Measurements from ENCODE around the gene ZBTB8A. TPM values are rescaled to one million over a fixed set of nuclear protein-coding genes. Genes with fewer than 3 reads are reported as not detected.
A peak's percentile ranks its signal among the peaks of the same experiment; 100 is the strongest.
"Not testable (repeated sequence)": the region's sequence is repeated elsewhere in the genome, so short reads cannot be mapped to it uniquely, and the experiment has no call there.

ZBTB8A gene
- total RNA-seq, 1 donor from 2014 or later = 2.8 TPM

GRCh38 chr1:32618673-32619221 is 79.5 kb downstream of the ZBTB8A start:
- ATAC-seq = no peak
- no peak for DNase-seq (ENCODE audit: low spot score)

GRCh38 chr1:32619701-32620485 is 80.7 kb downstream of the ZBTB8A start:
- DNase-seq (ENCODE audit: low spot score) (no peak), ATAC-seq (no peak)

- ATAC-seq (no peak), DNase-seq (ENCODE audit: low spot score) (no peak)
These were observed 83.0 kb downstream of the ZBTB8A start for GRCh38 chr1:32622205-32622604.

DNA sequence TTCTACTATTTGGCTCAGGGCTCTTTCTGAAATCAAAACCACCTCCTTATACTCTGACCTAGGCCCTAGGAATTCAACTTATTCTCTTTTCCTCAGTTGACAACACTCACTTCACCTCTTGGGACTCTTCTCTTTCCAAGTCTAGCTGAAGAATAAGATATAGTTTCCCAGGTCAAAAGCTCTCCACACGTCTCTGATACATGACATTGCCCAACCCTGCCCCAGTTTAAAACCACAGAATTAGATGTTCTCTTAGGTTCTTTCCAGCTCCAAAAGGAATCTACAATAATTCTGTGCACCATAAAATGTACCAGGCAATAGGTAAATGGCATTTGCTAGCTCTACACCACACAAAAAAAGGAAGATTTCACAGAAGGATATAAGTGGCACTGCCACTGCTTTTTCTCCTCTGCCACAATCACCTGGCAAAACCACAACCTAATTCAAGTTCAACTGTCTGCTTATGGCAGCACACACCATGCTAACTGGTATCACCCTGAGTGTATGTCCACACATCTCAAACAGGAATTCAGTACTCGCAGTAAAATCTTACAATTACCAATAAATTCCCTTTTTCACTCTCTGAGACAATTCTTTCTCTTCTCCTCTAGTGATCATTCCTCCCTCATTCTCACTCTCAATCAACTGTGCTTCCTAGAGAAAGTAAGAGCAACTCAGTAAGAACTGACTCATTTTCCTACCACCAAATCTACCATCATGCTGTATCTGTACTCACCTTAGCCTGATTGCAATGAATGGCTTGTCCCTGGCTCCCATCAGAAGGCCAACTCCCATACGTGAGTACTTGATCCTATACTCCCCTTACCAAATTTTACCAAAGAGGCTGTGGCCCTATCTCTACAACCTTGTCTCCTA is 83.8 kb downstream of the ZBTB8A start:
- no peak for DNase-seq (ENCODE audit: low spot score)
- no peak for ATAC-seq

DNA sequence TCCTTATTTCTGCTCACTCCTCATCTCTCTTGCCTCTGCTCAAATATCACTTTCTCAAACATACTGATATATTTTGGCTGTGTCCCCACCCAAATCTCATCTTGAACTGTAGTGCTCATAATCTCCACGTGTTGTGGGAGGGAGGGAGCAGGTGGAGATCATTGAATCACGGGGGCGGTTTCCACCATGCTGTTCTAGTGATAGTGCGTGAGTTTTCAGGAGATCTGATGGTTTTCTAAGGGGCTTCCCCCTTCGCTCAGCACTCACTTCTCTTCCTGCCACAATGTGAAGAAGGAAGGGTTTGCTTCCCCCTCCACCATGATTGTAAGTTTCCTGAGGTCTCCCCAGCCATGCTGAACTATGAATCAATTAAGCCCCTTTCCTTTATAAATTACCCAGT is 84.5 kb downstream of the ZBTB8A start:
- ATAC-seq (no peak), DNase-seq (ENCODE audit: low spot score) (no peak)

- ATAC-seq (no peak), DNase-seq (ENCODE audit: low spot score) (no peak)
These were observed 86.9 kb downstream of the ZBTB8A start for GRCh38 chr1:32626176-32626575.

GRCh38 chr1:32627596-32628162 is 88.5 kb downstream of the ZBTB8A start:
- ATAC-seq (no peak), DNase-seq (ENCODE audit: low spot score) (no peak)

- ATAC-seq; DNase-seq (ENCODE audit: low spot score): not testable (repeated sequence)
These were observed 90.9 kb downstream of the ZBTB8A start for GRCh38 chr1:32630173-32630572.

DNA sequence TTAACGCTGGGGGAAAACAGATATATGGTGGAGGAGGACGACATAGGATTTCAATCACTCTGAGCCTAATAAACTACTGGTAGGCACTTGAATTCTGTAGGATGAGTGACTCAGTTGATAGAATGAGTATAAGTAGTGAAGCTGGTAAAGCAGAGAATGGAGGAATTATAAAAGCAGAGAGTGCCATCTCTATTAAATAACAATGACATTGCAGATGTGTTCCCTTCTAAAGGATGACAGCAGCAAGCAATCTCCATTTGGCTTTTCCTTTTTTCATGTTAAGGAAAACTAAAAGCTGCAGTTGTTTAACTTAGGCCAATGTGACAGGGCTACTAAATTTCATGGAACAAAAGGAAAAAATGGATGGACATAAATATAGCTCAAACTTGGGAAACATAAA is 93.6 kb downstream of the ZBTB8A start:
- ATAC-seq = no peak
- DNase-seq (ENCODE audit: low spot score) = no peak

DNA sequence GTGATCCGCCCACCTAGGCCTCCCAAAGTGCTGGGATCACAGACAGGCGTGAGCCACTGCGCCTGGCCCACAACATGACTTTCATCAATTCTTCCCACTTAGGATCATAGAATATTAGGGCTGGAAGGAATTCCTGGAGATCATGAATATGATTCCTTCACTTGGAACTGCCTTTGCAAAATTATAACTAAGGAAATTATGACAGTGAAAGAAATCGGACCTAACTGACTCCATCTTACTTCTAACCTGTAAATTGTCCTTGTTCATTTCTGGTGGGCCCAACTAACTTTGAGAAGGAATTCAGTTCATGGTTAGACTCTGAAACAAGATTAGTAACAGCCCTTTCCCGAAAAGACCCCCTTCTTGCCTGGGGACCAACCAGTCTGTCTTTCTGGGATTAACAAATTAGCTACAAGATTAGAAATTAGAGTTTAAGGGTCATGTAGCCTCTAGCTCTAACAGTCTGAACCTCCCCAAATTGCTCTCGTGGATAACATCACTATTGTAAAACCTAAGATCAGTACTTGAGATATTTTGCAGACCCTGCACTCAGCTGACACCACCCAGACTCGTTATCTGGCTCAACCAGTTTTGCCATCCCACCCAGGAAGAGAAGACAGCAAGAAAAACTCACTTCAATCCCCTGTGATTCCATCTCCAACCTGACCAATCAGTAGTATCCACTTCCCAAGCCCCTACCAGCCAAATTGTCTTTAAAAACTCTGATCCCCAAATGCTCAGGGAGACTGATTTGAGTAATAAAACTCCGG is 96.5 kb downstream of the ZBTB8A start:
- no peak for ATAC-seq
- DNase-seq (ENCODE audit: low spot score) = no peak

DNA sequence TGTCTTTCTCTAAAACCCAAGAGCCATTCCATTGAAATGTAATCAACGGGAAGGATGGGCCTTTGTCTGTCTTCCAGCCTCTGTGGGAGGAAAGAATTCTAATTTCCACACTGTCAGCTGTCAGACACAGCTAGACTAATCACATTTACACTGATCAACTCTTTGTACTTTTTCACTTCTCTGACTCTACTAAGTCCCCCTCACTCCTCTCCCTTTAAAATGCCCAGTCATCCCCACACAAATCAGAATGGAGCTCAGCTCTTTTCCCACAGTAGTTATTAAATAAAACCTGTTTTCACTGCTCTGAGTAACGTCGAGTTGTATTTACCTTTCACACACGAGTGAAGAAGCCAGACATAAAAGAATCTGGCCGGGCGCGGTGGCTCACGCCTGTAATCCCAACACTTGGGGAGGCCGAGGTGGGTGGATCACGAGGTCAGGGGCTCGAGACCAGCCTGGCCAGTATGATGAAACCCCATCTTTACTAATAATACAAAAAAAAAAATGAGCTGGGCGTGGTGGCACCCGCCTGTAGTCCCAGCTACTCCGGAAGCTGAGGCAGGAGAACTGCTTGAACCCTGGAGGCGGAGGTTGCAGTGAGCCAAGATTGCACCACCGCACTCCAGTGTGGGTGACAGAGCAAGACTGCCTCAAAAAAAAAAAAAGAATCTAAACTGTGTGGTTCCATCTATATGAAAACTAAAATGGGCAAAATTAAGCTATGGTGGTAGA is 97.9 kb downstream of the ZBTB8A start:
- DNase-seq (ENCODE audit: low spot score) (no peak), ATAC-seq (no peak)

DNA sequence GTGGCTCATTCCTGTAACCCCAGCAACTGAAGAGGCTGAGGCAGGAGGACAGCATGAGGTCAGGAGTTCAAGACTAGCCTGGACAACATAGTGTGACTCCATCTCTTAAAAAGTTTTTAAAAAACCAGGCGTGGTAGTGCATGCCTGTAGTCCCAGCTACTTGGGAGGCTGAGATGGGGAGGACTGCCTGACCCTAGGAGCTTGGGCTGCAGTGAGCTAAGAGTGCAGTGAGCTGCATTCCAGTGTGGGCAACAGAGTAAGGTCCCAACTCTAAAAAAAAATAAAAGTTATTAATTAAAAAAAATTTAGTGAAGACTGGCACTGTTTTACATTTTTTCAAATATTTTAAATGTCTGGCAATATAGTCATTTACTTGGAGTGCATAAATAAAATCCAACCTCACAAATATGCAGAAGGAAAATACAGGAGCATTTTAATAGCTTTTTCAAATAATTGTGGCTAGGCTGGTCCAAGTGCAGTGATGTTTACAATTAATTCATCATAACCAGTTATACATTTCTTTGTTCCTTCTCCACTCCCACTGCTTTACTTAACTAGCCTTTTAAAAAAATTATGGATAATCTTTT is 100.4 kb downstream of the ZBTB8A start:
- ATAC-seq (no peak), DNase-seq (ENCODE audit: low spot score) (no peak)

GRCh38 chr1:32642292-32642827 is 103.1 kb downstream of the ZBTB8A start:
- not testable (repeated sequence) for ATAC-seq; DNase-seq (ENCODE audit: low spot score)

DNA sequence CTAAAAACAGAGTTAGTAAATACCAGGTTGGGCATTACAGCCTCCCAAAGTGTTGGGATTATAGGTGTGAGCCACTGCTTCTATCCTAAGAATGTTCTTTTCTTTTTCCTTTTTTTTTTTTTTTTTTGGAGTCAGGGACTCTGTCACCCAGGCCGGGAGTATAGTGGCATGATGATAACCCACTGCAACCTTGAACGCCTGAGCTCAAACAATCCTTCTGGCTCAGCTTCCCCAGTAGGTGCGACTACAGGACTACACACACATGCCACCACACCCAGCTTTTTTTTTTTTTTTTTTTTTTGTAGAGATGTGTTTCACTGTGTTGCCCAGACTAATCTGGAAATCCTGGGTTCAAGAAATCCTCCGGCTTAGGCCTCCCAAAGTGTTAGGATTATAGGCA is 105.2 kb downstream of the ZBTB8A start:
- ATAC-seq (peak; percentile 63), DNase-seq (ENCODE audit: low spot score) (no peak)

GRCh38 chr1:32647308-32648134 is 108.3 kb downstream of the ZBTB8A start:
- ATAC-seq = no peak
- no peak for DNase-seq (ENCODE audit: low spot score)

- ATAC-seq (peak; percentile 84), DNase-seq (ENCODE audit: low spot score) (peak; percentile 92)
These were observed 111.1 kb downstream of the ZBTB8A start, which contains the start of gene ZBTB8OS for GRCh38 chr1:32650248-32650751. TSS of gene ZBTB8OS (minus strand) at chr1:32650550. CDS start at chr1:32650529, 21 bp downstream.

- ATAC-seq (peak; percentile 92), DNase-seq (ENCODE audit: low spot score) (peak; percentile 99)
These were observed 111.7 kb downstream of the ZBTB8A start, which contains the start of gene RBBP4 for GRCh38 chr1:32650752-32651460. TSS of gene RBBP4 (plus strand) at chr1:32651208. CDS start at chr1:32651307, 99 bp downstream.

Data from left lobe of liver (tissue), 2 donors.